ENCODE data around the gene APOE.

Gene APOE

DNA sequence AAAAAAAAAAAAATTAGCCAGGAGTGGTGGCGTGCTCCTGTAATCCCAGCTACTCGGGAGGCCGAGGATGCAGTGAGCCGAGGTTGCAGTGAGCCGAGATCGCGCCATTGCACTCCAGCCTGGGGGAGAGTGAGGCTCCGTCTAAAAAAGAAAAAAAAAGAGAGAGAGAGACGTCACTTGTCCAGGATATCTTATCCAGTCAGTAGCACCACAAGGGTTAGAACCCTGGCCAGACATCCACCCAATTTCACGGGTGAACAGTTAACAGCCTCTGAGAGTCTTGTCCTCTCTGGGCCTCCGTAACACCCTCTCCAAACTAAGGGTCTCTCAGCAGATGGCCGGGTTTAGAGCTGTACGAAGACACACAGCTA is 48.7 kb downstream of the APOE start:
- no peak for DNase-seq (ENCODE audit: low read depth)

- peak; percentile 94 for DNase-seq (ENCODE audit: low read depth)
These were observed 49.3 kb downstream of the APOE start, which contains the start of gene CLPTM1 for GRCh38 chr19:44954649-44955504. Gene CLPTM1 (plus strand): TSS chr19:44955380. CDS start chr19:44955396, 16 bp downstream.

DNA sequence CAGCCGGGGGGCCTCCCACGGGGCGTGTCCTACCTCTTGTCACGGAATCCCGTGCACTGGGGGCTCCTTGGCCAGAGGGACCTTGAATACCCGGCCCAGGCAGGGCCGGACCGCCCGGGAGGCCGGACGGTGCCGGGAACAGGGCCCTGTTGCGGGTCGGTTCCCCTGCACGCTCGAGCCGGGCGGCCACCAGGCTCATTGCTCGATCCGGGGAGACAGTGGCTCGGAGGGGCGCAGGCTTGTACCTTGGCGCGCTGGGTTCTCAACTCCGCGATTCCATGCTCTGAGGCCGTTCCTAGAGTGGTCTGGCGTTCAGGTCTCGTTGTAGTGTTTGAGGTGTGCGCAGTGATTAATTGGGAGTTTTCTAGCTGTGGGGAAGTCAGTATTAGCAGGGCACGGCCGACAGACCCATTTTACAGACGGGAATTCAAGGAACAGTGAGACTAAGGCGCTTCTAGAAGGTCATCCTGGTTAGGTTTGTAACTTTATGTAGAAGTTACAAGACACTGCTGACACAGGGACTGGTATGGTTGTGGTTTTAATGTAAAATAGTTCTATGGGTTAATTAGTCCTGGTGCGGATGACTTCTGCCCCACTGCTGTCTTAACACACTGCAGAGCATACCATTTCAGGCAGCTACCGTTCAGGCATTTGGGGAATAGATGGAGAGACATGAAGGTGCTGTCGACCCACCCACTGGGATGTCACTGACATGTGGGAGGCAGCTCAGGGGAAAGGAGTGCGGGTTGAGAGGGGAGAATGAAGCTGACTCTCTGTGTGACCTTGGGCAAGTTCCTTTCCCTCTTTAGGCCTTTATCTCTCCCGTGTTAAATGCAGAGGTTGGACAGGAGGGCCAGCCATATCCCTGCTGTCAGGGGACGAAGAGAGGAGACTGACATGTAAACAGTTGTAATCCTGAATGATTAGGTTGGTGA is 50.2 kb downstream of the APOE start:
- DNase-seq (ENCODE audit: low read depth): no peak

DNA sequence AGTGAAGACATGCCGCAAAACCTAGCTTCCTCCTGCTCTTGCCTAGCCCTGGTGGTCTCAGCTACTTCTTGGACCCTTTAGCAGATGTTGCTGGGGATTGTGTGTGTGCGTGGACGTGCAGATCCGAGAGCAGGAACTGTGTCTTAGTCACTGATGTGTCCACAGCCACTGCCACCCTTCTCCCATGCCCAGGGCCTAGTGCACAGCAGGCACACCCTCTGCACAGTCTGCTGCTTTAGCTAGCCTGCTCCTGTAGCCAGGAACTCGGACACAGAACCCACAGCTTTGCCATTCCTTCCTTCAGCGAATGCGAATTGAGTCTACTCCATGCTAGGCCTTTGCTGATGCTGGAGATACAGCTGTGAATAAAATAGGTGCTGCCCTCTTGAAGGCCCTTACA is 51.9 kb downstream of the APOE start:
- no peak for DNase-seq (ENCODE audit: low read depth)

- DNase-seq (ENCODE audit: low read depth): no peak
These were observed 52.5 kb downstream of the APOE start for GRCh38 chr19:44958090-44958489.
